Retinal pigment epithelial cell (primary cell): Measurements from ENCODE around the gene MAP3K10.
A peak's percentile ranks its signal among the peaks of the same experiment; 100 is the strongest.
"Not testable (repeated sequence)": the region's sequence is repeated elsewhere in the genome, so short reads cannot be mapped to it uniquely, and the experiment has no call there.

Experiments used
- DNase-seq: peaks from one replicate; pipeline ENCODE4 v3.0.0-alpha.2; 2010; ENCODE audit warnings: low read depth
- H3K4me3 ChIP-seq: 2 replicates; pipeline ENCODE4 v1.5.1; 2011; ENCODE audit warnings: mild to moderate bottlenecking, low read length, control low read depth, moderate library complexity
- CTCF ChIP-seq: conservative IDR thresholded peaks from 2 replicates; pipeline ENCODE4 v1.5.1; 2011; ENCODE audit warnings: low read depth, low read length, control low read depth, inconsistent platforms

MAP3K10 gene

GRCh38 chr19:40162104-40162503 lies 29.1 kb upstream of the MAP3K10 start:
- no peak overlapping the region for H3K4me3 ChIP-seq
- DNase-seq = no peak
- no peak for TF ChIP-seq CTCF

- TF ChIP-seq CTCF = no peak
- no peak overlapping the region for H3K4me3 ChIP-seq
- DNase-seq = no peak
These were observed 27.6 kb upstream of the MAP3K10 start for GRCh38 chr19:40163541-40164129.

DNA sequence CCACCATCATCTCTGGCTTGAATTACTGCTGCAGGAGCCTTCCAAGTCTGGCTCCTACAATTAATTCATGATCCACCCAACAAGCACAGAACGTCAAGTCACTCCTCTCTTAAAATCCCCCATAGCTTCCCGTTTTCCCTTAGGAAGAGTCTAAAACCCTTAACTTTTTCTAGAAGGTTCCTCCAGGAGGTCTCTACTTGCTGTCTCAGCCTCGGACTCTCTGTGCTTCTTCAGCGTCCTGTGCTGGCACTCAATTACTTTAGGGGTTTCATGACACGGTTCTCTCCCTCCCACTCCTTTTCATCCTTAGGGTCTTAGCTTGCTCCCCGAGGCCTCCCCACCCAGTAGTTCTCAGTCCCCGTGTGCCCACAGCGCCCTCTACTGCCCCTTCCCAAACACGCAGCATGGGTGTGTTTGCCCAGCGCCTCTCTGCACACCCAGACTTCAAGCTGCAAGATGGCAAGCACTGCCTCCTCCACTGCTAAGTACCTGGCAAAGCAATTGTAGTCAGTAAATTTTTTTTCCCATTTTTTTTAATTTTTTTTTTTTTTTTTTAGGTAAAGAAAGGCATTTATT lies 25.8 kb upstream of the MAP3K10 start:
- H3K4me3 ChIP-seq = no peak overlapping the region
- DNase-seq = no peak
- peak; percentile 71 for TF ChIP-seq CTCF

- not testable (repeated sequence) for DNase-seq, H3K4me3 ChIP-seq
These were observed 21.5 kb upstream of the MAP3K10 start for GRCh38 chr19:40169482-40170302.

- H3K4me3 ChIP-seq, DNase-seq: not testable (repeated sequence)
These were observed 20.8 kb upstream of the MAP3K10 start for GRCh38 chr19:40170303-40170989.

DNA sequence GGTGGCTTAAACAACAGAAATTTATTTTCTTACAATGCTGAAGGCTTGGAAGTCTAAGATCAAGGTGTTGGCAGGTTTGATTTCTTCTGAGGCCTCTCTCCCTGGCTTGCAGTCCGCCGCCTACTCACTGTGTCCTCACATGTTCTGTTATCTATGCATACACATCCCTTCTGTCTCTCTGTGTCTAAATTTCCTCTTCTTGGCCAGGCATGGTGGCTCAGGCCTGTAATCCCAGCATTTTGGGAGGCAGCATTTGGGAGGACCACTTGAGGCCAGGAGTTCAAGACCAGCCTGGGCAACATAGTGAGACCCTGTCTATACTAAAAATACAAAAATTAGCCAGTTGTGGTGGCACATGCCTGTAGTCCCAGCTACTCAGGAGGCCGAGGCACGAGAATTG lies 19.9 kb upstream of the MAP3K10 start:
- not testable (repeated sequence) for H3K4me3 ChIP-seq, DNase-seq

DNA sequence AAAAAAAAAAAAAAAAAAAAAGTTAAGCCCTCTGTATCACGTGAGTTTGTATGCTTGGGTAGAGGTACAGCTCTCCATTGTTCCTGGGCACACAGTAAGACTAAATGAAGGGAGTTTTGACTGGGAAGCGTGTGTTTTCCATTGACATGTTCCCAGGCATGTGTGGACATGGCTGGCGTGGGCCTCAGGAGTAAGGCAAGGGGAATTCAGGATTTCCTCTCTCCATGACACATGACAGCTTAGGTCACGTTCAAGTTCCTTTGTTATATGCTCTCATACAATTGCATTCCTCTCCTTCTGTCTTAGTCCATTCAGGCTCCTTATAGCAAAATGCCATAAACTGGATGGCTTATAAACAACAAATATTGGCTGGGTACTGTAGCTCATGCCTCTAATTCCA lies 17.1 kb upstream of the MAP3K10 start:
- H3K4me3 ChIP-seq = no peak overlapping the region
- TF ChIP-seq CTCF = no peak
- DNase-seq = no peak

DNA sequence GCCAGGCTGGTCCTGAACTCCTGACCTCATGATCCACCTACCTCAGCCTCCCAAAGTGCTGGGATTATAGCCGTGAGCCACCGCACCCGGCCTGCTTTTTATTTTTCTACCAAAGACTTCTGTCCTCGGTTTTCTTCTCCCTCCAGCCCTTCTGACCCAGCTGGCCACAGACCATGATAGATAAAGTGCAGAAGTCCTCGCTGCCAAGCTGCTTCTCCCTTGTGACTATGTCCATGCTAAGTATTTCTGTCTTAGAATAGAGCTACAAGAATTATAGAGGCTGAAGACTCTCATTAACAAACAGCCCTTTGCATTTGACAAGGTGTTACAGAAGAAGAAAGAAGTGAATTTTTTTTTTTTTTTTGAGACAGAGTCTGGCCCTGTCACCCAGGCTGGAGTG lies 15.4 kb upstream of the MAP3K10 start:
- H3K4me3 ChIP-seq = no peak overlapping the region
- no peak for DNase-seq
- no peak for TF ChIP-seq CTCF
